ACHN (cell line): ENCODE results near the gene XRCC4.
"Not testable (repeated sequence)": the region's sequence is repeated elsewhere in the genome, so short reads cannot be mapped to it uniquely, and the experiment has no call there.

ENCODE experiments used
- DNase-seq: peaks from one replicate; pipeline ENCODE4 v3.0.0-alpha.2; 2015
- in situ Hi-C: cut with HindIII; loops from 2 replicates; pipeline ENCODE4 v1.10.0; 2017; ENCODE audit warnings: low sequenced_read_pairs, low pct_ligation_motif_present, low pct_unique_long_range_greater_than_20kb

Gene XRCC4

DNA sequence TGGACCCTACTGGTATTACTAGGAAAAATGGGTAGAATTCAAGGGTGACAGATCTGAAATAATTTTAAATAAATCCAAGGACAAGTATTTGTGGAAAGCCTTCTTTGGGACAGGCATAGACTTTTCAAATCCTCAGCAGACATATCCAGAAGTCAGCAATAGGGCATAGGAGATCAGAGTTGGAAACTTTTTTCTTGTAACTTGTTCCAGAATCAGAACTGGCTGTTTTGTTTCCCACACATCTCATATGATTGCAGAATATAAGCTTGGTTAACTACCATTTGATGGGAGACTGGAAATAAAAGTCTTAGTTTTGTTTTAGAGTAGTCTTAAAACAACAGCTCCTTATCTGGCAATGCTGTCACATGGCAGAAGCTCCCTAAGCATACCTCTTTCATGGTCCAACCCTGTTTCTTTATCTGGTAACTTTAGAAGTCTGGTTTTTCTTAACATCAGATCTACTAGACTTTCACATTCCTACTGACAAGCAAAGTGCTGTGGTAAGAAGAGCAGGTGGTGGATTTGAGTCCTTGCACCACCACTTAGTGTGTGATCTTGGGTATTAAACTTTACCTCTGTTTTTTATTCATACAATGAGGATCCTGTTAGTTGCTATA is 25.1 kb downstream of the XRCC4 start:
- in situ Hi-C loops: no loop called here
- DNase-seq: no peak

DNA sequence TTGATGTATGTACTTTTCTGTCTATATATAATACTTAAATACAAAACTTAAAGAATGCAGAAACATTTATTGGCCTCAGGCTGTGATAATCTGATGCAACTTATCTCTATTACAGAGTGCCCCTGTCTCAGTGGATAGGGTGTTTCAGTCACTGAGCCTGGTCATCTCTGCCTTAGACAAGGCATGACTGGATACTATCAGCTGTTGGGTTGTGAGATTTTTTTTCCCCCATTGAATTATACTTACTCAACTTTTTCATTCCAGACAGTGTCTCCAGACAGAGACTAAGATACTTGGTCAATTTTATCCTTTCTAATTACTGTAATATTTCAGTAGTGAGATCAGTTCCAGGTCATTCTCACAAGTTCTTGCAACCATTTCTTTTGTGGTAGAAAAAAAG is 26.7 kb downstream of the XRCC4 start:
- no peak for DNase-seq
- in situ Hi-C loops: no loop called here

GRCh38 chr5:83107692-83108420 is 30.5 kb downstream of the XRCC4 start:
- in situ Hi-C loops: no loop called here
- no peak for DNase-seq

- no peak for DNase-seq
- in situ Hi-C loops: no loop called here
Observed at GRCh38 chr5:83109380-83109779, 32.0 kb downstream of the XRCC4 start.

DNA sequence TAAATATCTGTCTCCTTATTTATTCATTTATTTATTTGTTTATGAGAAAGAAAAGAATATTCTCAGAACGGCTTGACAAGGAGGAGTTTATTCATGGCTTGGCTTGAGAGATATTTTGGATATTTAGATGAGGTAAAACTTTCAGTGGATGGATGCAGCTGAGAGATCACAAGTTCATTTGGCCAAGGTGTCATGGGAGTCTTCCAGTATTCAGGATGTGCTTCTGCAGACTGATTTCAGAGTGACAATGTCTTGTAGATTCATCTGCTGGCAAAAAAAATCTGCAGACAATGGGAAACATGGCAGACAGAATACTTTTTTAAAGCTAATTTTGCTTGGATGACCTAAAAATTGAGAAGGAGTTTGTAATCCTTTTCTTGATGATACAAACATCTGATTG is 38.5 kb downstream of the XRCC4 start:
- no peak for DNase-seq
- in situ Hi-C loops: no loop called here

GRCh38 chr5:83118471-83118870 is 41.1 kb downstream of the XRCC4 start:
- in situ Hi-C loops: no loop called here
- no peak for DNase-seq

- DNase-seq: no peak
- in situ Hi-C loops: no loop called here
Observed at GRCh38 chr5:83118976-83119375, 41.6 kb downstream of the XRCC4 start.

GRCh38 chr5:83124593-83124992 is 47.2 kb downstream of the XRCC4 start:
- DNase-seq: no peak

DNA sequence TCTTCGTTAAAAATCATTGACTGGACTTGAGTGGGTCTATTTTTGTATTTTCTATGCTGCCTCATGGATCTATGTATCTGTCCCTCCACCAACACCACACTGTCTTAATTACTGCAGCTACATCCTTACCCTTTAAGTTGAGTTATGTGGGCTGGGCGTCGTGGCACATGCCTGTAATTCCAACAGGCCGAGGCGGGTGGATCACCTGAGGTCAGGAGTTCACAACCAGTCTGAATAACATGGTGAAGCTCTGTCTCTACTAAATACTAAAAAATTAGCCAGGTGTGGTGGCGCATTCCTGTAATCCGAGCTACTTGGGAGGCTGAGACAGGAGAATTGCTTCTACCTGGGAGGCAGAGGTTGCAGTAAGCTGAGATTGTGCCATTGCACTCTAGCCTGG is 48.2 kb downstream of the XRCC4 start:
- no peak for DNase-seq
- in situ Hi-C loops: no loop called here

More at GRCh38 chr5:83124593-83124992, 47.2 kb downstream of the XRCC4 start:
- in situ Hi-C loops: no loop called here

- in situ Hi-C loops: no loop called here
- no peak for DNase-seq
Observed at GRCh38 chr5:83126501-83126900, 49.2 kb downstream of the XRCC4 start.

DNA sequence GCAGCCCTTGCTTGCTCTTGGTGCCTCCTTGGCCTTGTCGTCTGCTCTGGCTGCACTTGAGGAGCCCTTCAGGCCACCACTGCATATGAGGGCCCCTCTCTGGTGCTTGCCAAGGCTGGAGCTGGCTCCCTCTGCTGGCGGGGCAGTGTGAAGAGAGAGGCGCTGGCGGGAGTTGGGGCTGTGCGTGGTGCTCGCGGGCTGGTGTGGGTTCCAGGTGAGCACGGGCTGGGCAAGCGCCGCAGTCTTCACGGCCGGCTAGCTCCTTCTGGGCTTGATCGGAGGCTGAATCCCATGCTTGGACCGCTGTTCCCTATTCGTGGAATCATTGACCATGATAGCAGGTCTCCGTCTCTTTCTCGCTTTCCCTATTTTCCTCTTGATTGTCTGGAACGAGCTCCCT is 56.5 kb downstream of the XRCC4 start:
- in situ Hi-C loops: no loop called here
- no peak for DNase-seq

- in situ Hi-C loops: no loop called here
Observed at GRCh38 chr5:83142526-83142925, 65.2 kb downstream of the XRCC4 start.

DNA sequence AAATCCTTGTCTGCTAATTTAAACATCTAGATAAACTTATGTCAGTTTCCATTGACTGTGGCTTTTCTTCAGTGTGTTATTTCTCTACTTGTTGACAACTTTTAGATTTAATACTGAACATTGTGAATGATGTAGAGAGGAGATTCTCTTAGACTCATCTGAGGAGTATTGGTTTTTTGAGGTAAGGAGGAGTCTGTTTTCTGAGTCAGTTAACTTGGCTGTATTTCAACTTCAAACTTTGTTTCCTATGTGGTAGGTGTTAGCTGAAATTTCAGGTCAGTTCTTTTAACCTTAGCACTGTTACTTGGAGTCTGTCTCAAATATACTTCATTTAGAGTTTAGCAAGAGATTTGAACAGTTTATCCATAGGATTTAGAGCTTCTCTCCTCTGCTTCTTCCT is 67.9 kb downstream of the XRCC4 start:
- DNase-seq: no peak
- in situ Hi-C loops: no loop called here

More at GRCh38 chr5:83142526-83142925, 65.2 kb downstream of the XRCC4 start:
- DNase-seq: no peak

DNA sequence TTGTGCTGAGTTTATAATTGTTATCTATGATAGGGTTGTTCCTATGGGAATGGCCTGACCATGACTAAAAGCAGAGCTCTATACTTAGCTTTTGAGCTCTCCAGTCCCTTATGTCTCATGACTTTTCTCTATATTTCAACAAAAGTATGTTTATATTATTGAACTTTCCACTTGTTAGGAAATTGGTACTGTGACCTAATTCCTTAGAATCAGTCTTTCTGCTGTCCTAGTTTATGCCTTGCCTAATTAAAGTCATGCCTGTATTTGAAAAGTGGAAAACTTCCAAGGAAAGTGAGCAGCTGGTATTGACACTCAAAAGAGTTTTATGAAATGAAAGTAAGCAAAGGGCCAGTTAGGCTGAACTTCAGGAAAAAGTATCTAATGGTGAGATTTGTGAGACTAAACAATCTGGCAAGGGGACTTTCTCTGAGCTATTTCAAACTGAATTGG is 68.6 kb downstream of the XRCC4 start:
- no peak for DNase-seq
- in situ Hi-C loops: no loop called here

DNA sequence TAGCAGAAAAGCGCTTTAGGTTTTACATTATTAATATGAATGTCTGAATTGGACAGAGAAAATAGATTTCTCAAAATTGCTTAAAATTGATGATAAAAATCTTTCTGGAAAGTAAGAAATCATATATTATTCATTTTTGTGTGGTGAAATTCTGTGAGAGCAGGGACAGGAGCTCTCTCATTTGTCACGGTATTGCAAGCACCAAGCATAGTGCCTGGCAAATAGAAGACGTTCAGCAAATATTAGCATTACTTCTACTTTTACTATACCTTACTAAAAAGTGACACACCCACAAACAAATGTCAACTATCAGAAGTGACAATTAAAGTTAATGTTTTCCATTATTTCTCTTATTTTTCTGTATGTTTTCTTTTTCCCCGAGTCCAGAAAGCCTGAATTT is 69.1 kb downstream of the XRCC4 start:
- in situ Hi-C loops: no loop called here
- no peak for DNase-seq

DNA sequence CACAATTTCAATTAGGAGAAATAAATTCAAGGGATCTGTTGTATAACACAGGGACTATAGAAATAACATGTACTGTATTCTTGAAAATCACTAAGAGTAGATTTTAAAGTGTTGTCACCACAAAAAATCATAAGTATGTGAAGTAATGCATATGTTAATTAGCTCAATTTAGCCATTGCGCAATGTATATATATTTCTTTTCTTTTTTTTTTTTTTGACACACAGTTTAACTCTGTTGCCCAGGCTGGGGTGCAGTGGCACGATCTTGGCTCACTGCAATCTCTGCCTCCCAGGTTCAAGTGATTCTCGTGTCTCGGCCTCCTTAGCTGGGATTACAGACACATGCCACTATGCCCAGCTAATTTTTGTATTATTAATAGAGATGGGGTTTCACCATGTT is 70.2 kb downstream of the XRCC4 start:
- DNase-seq: no peak
- in situ Hi-C loops: no loop called here

- DNase-seq: no peak
- in situ Hi-C loops: no loop called here
Observed at GRCh38 chr5:83148370-83148769, 71.0 kb downstream of the XRCC4 start.

GRCh38 chr5:83149671-83150070 is 72.3 kb downstream of the XRCC4 start:
- DNase-seq: peak; percentile 8
- in situ Hi-C loops: no loop called here

DNA sequence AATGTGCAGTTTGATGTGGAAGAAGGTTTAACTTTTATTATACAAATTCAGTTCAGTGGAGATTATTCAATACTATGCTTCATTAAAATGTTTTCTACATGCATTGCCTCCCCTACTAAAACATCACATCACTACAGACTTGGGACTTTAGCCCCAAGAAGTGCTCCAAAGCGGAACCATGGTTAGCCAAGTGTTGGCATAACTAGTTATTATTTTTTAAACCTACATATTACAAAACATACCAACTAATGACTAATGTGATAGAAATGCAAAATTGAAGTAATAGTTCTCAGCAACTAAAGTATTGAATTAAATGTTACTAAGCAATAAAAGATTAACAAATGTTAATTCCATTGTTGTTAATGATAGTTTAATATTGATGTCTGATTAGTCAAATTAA is 74.5 kb downstream of the XRCC4 start:
- in situ Hi-C loops: no loop called here
- peak; percentile 7 for DNase-seq

DNA sequence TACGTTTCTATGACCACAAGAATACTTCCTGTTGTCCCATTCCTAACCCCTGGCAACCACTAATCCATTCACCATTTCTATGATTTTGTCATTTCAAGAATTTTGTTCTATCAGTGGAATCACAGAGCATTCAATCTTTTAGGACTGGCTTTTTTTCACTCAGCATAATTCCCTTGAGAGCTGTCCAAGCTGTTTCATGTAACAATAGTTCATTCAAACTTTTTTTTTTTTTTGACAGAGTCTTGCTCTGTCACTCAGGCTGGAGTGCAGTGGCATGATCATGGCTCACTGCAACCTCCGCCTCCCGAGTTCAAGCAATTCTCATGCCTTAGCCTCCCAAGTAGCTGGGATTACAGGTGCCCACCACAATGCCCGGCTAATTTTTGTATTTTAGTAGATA is 75.6 kb downstream of the XRCC4 start:
- DNase-seq, in situ Hi-C loops: not testable (repeated sequence)
